ENCODE measurements around the gene FBLN7.
"Not testable (repeated sequence)": the region's sequence is repeated elsewhere in the genome, so short reads cannot be mapped to it uniquely, and the experiment has no call there.

The FBLN7 gene

DNA sequence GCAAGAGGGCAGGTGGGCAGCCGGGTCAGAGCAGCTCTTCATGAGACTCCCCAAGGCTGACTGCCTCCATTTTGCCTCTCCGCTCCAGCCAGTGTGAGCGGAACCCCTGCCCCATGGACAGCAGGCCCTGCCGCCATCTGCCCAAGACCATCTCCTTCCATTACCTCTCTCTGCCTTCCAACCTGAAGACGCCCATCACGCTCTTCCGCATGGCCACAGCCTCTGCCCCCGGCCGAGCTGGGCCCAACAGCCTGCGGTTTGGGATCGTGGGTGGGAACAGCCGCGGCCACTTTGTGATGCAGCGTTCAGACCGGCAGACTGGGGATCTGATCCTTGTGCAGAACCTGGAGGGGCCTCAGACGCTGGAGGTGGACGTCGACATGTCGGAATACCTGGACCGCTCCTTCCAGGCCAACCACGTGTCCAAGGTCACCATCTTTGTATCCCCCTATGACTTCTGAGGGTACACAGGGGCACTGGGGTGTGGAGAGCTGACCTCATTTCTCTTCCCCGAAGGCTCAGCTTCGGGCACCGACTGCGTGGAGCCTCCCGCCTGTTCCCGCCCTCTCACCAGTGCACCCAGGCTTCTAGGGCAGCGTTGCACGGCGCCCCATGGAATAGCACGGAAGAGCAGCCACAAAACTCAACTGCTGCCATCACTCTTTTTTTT lies 49.0 kb downstream of the FBLN7 start:
- no peak for DNase-seq

DNA sequence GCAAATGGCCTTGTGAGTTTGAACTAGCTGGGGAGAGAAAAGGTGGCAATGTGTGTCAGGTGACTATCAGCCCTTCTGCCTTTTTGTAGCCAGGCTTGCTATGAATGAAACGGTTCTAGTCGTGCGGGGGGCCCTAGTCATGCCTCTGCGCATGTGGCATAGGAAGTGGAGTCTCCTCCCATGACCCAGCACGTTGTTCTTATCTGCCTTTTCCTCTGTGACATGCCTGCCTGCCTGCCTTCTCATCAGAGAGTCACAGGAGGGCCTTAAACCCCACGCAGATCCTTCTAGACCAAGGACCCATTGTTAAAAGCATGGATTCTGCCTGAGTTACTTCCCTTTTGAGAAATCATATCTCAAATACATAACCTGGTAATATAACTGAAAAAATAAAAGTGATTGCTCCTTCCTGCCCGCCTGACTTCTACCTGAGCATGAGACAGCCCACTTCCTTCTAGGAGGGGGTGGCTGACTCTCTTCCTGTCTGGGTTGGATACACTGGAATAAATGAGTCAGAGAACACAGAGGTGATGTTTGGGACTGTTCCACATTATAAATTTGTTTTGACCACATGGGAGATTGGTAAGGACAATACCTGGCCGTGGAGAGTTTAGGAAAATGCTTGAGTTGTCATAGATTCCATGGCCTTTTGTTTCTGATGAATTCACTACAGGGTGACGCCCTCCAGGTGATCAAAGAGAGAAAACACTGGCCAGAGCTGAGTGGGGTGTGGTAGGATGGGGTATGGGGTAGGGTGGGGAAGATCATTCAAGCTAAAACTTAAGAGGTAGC lies 49.8 kb downstream of the FBLN7 start:
- DNase-seq: peak; percentile 97

DNA sequence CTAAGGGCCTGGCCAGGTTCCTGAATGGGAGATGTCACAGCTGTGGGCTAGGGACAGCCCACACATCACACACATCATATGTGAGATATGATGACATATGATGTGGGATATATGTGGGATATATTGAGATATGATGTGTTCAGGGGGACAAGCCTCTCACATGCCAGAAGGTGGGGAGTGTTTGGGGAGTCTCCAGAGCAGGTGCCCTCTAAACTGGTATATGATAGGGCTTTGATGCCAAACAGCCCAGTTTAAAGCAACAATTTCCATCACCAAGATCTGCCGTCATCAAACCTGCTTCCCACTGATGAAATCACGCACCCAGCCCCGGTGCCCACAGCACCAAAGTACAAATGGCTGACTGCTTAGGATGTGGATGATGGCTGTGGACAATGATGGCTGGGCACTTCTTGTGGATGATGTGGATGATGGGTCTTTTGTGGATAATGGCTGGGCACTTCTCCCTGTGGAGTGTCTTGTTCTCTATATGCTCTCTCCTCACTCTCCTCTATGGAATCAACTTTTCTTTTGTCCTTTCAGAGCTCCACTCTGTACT lies 50.9 kb downstream of the FBLN7 start:
- DNase-seq: no peak

DNA sequence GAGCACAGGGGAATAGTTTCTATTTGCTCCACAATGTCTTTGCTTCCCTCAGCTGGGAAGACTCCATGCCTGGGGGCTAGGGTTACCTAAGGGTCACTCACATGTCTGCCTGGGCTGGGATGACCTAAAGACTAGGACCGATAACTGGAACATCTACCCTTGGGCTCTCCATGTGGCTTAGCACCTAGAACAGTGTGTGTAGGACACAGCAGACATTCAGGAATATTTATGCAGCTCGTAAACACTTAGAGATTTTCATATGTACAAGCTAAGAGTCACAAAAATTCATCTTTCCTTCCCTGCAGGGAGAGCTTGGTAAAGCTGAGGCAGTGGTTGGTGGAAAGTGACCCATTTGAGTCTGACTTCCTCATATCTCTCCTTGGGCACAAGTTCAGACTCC lies 55.8 kb downstream of the FBLN7 start:
- DNase-seq: no peak

DNA sequence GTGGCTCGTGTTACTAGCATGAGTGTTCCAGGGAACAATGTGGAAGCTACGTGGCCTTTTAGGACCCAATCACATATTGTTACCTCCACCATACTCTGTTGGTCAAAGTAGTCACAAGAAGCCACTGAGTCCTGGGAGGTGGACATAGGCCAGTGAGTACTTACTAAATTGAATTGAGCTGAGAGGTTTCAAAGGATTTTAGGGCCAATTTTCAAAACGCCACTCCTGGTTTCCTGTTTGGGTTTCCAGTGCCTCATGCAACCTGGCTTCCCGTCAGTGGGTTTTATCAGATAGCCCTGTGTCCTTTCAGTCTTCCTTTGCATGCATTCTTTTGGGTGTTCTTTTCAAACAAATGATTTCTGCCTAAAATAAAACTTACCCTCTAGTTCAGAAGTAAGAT lies 56.3 kb downstream of the FBLN7 start:
- no peak for DNase-seq

DNA sequence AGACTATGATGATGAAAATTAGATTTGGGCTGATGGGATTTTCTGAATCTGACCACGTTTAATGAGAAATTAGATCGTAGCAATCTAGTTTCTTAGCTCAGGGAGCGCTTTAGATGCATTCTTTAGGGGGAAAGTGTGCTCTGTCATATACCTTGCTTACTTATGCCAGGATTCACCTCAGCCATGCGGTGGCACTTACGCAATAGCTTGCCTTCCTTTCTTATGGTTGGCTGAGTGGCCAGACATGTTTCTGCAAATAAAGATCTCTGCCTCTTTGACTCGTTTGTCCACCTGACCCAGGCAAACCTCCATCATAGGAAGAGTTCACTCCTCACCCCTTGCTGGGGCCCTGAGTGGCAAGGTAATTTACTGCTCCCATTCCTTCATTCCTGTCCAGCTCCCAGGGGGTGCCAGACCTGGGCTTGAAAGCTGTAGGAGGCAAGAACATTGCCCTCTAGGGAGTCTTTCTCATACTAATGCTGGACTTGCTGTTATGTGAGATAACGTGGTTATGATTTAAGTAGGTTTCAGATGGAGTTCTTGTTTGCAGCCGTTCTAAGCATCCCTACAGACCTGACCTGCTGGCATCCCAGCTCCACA lies 57.1 kb downstream of the FBLN7 start:
- no peak for DNase-seq

DNA sequence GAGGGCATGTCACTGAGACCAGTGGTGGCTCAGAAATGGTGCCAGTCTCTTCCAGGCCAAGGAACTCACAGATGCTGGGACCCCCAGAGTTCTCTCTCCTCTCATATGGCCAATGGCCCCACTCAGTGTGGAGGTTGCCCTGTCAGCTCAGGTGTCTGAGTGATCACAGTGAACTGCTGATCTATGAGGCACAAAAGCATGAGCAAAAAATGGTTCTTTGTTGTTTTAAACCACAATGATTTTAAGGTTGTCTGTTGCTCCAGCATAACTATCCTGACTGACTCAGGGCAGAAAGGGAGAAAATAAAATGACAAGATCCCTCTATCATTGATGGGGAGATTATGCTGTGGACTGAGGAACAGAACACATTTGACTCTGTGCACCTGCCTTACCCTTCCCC lies 57.8 kb downstream of the FBLN7 start:
- DNase-seq: no peak

DNA sequence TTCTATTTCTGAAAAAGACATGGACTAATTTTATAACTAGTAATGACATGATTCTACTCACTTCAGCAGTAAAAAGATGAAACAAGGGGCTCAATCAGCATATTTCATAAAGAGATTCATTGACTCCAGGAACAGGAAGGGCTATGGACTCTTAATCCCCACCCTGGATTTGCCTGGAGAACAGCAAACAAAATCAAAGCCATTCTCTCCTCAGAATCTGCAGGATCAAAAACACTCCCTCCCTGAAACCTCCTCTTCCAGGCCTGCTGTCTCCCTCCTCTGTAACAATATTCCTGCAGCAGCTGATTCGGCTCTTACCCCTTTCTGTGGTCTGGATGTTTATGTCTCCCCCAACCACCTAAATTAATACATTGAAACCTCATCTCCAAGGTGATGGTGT lies 59.7 kb downstream of the FBLN7 start:
- DNase-seq: no peak

DNA sequence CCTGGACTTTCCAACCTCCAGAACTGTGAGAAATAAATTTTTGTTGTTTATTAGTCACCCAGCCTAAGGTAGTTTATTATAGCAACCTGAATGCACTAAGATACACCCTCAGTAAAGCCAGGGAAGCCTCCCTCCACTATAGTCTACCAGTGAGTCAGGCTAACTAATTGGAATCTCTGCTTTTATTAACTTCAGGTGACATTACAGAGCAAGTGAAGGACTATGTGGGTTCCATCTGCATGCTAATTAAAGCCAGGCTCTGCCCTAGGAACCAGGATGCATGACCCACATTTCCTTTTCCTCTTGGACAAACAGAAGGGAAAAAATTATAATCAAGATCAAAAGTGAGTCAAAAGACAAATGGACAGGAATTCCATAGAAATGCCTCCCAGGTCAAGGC lies 60.6 kb downstream of the FBLN7 start:
- no peak for DNase-seq

DNA sequence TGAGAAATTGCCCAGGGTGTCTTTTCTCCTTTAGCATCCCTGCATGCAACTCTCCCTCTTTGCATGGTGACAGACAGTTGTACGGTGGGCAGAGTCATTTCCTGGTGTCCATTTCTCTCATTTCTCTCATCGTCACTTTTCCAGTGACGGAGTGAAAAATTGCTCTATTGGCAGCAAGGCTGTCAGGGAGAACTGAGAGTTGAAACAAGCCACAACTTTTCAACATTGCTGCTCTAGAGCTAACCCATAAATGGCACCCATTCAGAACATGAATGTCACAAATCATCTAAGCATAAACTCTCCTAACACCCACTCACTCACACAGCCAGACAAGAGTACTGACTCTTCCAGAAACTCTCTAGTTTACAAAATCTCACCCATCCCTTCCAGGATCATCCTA lies 61.0 kb downstream of the FBLN7 start:
- DNase-seq: no peak

DNA sequence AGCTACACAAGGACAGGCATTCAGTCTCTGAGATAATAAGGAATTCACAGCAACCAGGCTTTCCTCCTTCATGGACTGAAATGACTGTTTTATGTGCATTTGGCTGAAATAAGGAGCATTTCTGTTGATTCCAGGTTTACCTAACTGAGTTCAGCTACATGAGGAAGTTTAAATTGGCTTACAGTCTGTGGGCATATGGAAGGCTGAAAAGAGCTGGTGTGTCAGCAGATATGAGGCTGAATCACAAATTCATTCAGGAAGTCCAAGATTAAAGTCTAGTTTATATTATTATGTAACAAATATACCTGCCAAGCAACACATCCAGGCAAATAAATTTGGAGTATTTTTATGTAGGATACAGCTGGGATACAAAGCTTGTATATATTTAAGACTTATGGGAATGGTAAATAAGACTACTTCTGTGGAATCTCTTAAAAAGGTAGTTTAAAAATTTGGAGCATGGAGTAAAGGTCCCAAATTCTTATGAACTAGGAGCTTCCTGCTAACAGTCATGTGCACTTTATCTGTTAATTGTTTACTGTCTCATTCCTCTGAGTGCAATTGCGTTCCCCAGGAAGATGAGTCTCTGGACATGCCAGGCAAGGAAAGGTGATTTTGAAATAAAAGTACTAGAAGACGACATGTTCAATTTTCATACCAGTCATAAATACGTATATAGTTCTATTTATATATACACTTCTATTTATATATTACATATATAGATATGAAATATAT lies 63.7 kb downstream of the FBLN7 start:
- DNase-seq: no peak

DNA sequence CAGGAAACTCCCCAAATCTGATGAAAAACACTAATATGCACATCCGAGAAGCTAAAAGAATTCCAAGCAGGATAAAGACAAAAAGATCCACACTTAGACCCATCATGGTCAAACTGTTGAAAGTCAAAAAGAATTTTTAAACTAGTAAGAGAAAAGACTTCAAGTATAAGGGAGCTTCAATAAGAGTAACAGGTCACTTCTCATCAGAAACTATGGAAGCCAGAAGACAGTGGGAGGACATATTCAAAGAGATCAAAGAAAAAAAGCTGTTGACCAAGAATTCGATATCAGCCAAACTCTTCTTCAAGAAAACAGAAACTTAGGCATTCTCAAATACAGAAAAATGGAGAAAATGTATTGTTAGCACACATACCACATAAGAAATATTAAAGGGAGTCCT lies 66.2 kb downstream of the FBLN7 start:
- no peak for DNase-seq

DNA sequence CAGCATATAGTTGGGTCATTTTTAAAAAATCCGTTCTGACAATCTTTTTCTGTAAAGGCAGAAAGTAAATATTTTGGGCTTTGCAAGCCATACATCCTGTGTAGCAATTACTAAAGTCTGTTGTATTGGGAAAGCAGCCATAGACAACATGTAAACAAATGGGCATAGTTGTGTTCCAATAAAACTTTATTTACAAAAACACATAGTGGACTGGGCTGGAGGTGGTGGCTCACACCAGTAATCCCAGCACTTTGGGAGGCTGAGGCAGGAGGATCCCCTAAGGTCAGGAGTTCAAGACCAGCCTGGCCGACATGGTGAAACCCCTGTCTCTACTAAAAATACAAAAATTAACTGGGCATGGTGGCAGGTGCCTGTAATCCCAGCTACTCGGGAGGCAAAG lies 69.7 kb downstream of the FBLN7 start:
- not testable (repeated sequence) for DNase-seq

DNA sequence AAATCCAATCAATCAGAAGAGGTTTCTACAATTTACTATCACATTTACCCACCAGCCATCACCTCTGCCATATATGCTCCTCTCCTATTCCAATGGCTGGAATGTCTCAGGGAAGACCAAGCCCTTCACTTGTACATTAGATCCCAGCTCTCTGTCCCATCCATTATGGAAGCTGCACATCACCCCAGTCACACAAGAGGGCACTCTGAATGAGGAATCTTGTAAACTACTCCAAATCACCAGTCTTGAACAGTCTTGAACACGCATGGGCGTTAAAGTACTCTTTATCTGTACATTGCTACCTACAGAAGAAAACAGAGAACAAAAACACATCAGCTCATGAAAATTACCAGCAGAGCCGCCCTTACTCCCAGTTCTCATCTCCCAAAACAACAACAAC lies 78.0 kb downstream of the FBLN7 start:
- no peak for DNase-seq

DNA sequence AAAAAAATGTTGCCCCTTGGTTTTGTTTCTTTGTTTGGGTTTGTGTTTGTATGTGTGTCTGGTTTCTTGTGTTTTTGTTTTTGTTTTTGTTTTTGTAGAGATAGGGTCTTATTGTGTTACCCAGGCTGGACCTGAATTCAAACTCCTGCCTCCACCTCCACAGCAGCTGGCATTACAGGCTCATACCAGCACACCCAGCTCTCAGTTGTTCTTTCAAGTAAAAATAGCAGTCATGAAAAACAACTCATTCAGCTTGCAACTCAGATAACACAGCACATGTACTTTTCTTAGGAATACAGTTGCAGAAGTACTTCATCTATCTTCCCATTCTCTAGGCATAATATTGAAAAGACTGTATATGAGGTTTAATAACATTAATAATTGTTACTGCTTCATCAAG lies 79.7 kb downstream of the FBLN7 start:
- DNase-seq: no peak

DNA sequence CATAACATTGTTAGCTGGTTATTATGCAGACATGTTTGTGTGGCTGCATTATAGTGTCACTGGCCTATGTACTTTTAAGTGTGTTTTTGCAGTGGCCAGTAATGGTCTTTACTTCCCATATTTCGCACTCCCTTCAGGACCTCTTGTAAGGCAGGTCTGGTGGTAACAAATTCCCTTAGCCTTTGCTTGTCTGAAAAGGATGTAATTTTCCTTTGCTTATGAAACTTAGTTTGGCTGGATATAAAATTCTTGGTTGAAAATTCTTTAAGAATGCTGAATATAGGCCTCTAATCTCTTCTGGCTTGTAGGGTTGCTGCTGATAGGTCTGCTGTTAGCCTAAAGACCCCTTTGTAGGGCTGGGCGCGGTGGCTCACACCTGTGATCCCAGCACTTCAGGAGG lies 82.0 kb downstream of the FBLN7 start:
- no peak for DNase-seq

DNA sequence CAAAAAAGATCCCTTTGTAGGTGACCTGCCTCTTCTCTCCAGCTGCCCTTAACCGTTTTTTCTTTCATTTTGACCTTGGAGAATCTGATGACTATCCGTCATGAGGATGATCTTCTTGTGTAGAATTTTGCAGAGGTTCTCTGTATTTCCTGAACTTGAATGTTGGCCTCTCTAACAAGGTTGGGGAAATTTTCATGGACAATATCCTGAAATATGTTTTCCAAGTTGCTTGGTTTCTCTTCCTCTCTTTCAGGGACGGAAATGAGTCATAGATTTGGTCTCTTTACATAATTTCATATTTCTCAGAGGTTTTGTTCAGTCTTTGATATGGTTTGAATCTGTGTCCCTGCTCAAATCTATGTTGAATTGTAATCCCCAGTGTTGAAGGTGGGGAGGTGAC lies 82.6 kb downstream of the FBLN7 start:
- DNase-seq: no peak

DNA sequence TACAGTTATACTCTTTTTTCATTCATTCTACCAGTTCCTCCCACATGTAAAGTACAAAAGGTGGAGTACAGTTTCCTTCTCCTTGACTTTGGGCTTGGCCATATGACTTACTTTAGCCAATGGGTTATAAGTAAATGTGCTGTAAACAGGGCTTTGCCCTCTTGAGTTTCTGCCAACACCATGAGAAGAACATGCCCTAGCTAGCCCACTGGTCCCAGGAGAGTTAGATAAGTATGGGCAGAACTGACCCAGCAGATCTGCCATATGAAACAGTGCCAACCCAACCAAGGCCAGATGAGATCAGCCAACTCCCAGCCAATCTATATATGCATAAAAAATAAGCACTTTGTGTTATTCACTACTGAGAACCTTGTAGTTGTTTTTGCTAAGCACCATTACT lies 91.2 kb downstream of the FBLN7 start:
- no peak for DNase-seq

DNA sequence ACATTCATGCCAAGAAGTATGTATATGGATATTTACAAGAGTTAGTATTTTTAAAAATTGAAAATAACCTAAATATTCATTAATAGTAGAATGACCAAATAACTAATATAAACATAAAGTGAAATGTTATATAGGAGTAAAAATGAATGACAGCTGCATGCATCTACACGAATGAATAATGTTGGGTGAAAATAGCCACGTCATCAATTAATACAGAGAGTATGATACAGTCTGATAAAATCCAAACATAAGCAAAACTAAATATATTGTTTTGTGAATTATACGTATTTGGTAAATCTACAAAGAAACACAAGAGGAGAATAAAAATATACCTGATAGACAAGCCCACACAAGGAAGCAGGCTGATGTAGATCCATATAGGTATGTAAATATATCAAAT lies 92.2 kb downstream of the FBLN7 start:
- DNase-seq: no peak

All from CD4-positive, alpha-beta T cell treated with Interleukin-4 for 4 hours (primary cell).